CD8-positive, alpha-beta memory T cell (primary cell): Measurements from ENCODE around the gene PSMF1. TPM values are rescaled to one million over a fixed set of nuclear protein-coding genes. Genes with fewer than 3 reads are reported as not detected.

ENCODE experiments used
- CTCF ChIA-PET: fragments of 350-600 bp; sonication (Branson Sonifier 250); formaldehyde crosslinking; loops from one replicate; lab custom pipeline; 2021; ENCODE audit warnings: antibody characterized with exemption; lab: Charles Lee
- POLR2A ChIA-PET: fragments of 350-600 bp; sonication (Branson Sonifier 250); formaldehyde crosslinking; loops from one replicate; lab custom pipeline; 2021; ENCODE audit warnings: antibody characterized with exemption; lab: Charles Lee
- DNase-seq, 5 donors: peaks; one replicate each; pipeline versions ENCODE4 v3.0.0 to v3.0.0-alpha.2; 2020 to 2022; ENCODE audit warnings: mixed read lengths in 1 of 5
- H3K27ac ChIP-seq: one replicate; pipeline ENCODE4 v1.7.0; 2013; ENCODE audit warnings: low read depth, mild to moderate bottlenecking, low read length, moderate library complexity
- H3K27me3 ChIP-seq: 2 replicates; pipeline ENCODE4 v1.7.0; 2013; ENCODE audit warnings: low read length, mild to moderate bottlenecking; ENCODE audit not compliant: insufficient read depth, poor library complexity, severe bottlenecking
- H3K36me3 ChIP-seq: 2 replicates; pipeline ENCODE4 v1.7.0; 2013; ENCODE audit warnings: mild to moderate bottlenecking, low read length, moderate library complexity; ENCODE audit not compliant: insufficient read depth
- H3K4me1 ChIP-seq: 2 replicates; pipeline ENCODE4 v1.7.0; 2013; ENCODE audit warnings: mild to moderate bottlenecking, low read length, moderate library complexity; ENCODE audit not compliant: insufficient read depth
- H3K4me3 ChIP-seq: 2 replicates; pipeline ENCODE4 v1.7.0; 2013; ENCODE audit warnings: mild to moderate bottlenecking, low read length
- H3K9me3 ChIP-seq: 2 replicates; pipeline ENCODE4 v1.7.0; 2013; ENCODE audit warnings: mild to moderate bottlenecking, low read length
- H3K27ac Mint-ChIP-seq, 8 donors: one replicate each; pipeline ENCODE4 v1.8.0; 2020 to 2021; ENCODE audit warnings: mixed read lengths in 8 of 8, mild to moderate bottlenecking in 6 of 8, inconsistent platforms in 3 of 8, moderate library complexity in 3 of 8
- H3K27me3 Mint-ChIP-seq, 2 donors: one replicate each; pipeline ENCODE4 v1.8.0; 2020 to 2021; ENCODE audit warnings: mixed read lengths in 2 of 2, mild to moderate bottlenecking in 1 of 2, moderate library complexity in 1 of 2
- H3K36me3 Mint-ChIP-seq, 3 donors: one replicate each; pipeline ENCODE4 v1.8.0; 2020 to 2021; ENCODE audit warnings: mixed read lengths in 3 of 3, inconsistent platforms in 1 of 3, mild to moderate bottlenecking in 1 of 3
- H3K4me1 Mint-ChIP-seq, 3 donors: one replicate each; pipeline ENCODE4 v1.8.0; 2020 to 2021; ENCODE audit warnings: mixed read lengths in 3 of 3, inconsistent platforms in 1 of 3, mild to moderate bottlenecking in 1 of 3
- H3K4me3 Mint-ChIP-seq, 7 donors: one replicate each; pipeline ENCODE4 v1.8.0; 2020 to 2021; ENCODE audit warnings: mixed read lengths in 7 of 7, mild to moderate bottlenecking in 6 of 7, moderate library complexity in 4 of 7, inconsistent platforms in 2 of 7
- H3K9me3 Mint-ChIP-seq, 5 donors: one replicate each; pipeline ENCODE4 v1.8.0; 2020 to 2022; ENCODE audit warnings: mixed read lengths in 5 of 5, mild to moderate bottlenecking in 3 of 5, moderate library complexity in 2 of 5, inconsistent platforms in 1 of 5
- polyA plus RNA-seq: library from polyadenylated mRNA; unstranded; fragments of 300-500 nt; fragmentation: Illumina TruSeq; gene quantifications from one replicate; pipeline ENCODE4 v1.2.3, GENCODE V29; 2021
- total RNA-seq, 2 experiments: library from RNA; stranded (reverse); gene quantifications; one replicate each; pipeline ENCODE4 v1.2.3, GENCODE V29; 2021

PSMF1 gene
- total and polyA plus RNA-seq, 3 experiments from 2014 or later = 169 to 189 (median 185) TPM

GRCh38 chr20:1198751-1199150 is 80.3 kb downstream of the PSMF1 start:
- H3K36me3 ChIP-seq = no peaks in the 10 kb centered on the region
- no peak for DNase-seq
- no peak overlapping the region for H3K4me3 ChIP-seq
- H3K27ac Mint-ChIP-seq = no peak overlapping the region
- ChIA-PET POLR2A (no interaction called here), CTCF (interaction anchor here (2.0 kb wide), 1 partner anchor 13 kb away, joined by 6 read pairs; no protein-coding TSS in a partner anchor)
- no peaks in the 10 kb centered on the region for H3K27me3 ChIP-seq
- H3K4me3 Mint-ChIP-seq = no peak overlapping the region
- H3K4me1 Mint-ChIP-seq = peaks cover 0 to 3% (median 0%) of the 10 kb centered on the region in 3 donors
- peaks cover 7 to 10% of the 10 kb centered on the region in 2 donors for H3K27me3 Mint-ChIP-seq
- no peaks in the 10 kb centered on the region for H3K36me3 Mint-ChIP-seq
- peaks cover 4% of the 10 kb centered on the region for H3K4me1 ChIP-seq
- H3K9me3 Mint-ChIP-seq = no peaks in the 10 kb centered on the region
- H3K27ac ChIP-seq = no peak overlapping the region
- H3K9me3 ChIP-seq = no peaks in the 10 kb centered on the region

- H3K9me3 ChIP-seq = no peaks in the 10 kb centered on the region
- Mint-ChIP-seq H3K4me3 (no peak overlapping the region), H3K27me3 (peaks cover 7 to 10% of the 10 kb centered on the region in 2 donors), H3K9me3 (no peaks in the 10 kb centered on the region), H3K4me1 (peaks cover 0 to 3% (median 0%) of the 10 kb centered on the region in 3 donors), H3K36me3 (no peaks in the 10 kb centered on the region), H3K27ac (no peak overlapping the region)
- peaks cover 4% of the 10 kb centered on the region for H3K4me1 ChIP-seq
- ChIA-PET CTCF (interaction anchor here (2.0 kb wide), 1 partner anchor 12 kb away, joined by 6 read pairs; no protein-coding TSS in a partner anchor), POLR2A (interaction anchor here (0.6 kb wide), 1 partner anchor 276 kb away, joined by 3 read pairs; no protein-coding TSS in a partner anchor)
- H3K36me3 ChIP-seq = no peaks in the 10 kb centered on the region
- no peak overlapping the region for H3K27ac ChIP-seq
- DNase-seq = no peak
- no peaks in the 10 kb centered on the region for H3K27me3 ChIP-seq
- no peak overlapping the region for H3K4me3 ChIP-seq
These were observed 80.9 kb downstream of the PSMF1 start for GRCh38 chr20:1199212-1199873.

GRCh38 chr20:1199964-1200363 is 81.6 kb downstream of the PSMF1 start:
- Histone ChIP-seq H3K27ac (no peak overlapping the region), H3K36me3 (no peaks in the 10 kb centered on the region), H3K4me1 (peaks cover 4% of the 10 kb centered on the region), H3K4me3 (no peak overlapping the region), H3K27me3 (no peaks in the 10 kb centered on the region), H3K9me3 (no peaks in the 10 kb centered on the region)
- ChIA-PET POLR2A (interaction anchor here (0.6 kb wide), 1 partner anchor 275 kb away, joined by 3 read pairs; no protein-coding TSS in a partner anchor), CTCF (interaction anchor here (2.0 kb wide), 1 partner anchor 12 kb away, joined by 6 read pairs; no protein-coding TSS in a partner anchor)
- H3K27me3 Mint-ChIP-seq = peaks cover 7 to 10% of the 10 kb centered on the region in 2 donors
- no peaks in the 10 kb centered on the region for H3K9me3 Mint-ChIP-seq
- peak overlapping the region in 1 of 8 donors; percentile 33 for H3K27ac Mint-ChIP-seq
- no peak overlapping the region for H3K4me3 Mint-ChIP-seq
- no peaks in the 10 kb centered on the region for H3K36me3 Mint-ChIP-seq
- peaks cover 0 to 3% (median 0%) of the 10 kb centered on the region in 3 donors for H3K4me1 Mint-ChIP-seq
- DNase-seq = no peak

GRCh38 chr20:1202762-1203504 is 84.5 kb downstream of the PSMF1 start, which contains the start of gene C20orf202:
C20orf202 (plus strand) TSS chr20:1203454; CDS start chr20:1203586, 132 bp downstream.
- Mint-ChIP-seq H3K36me3 (no peaks in the 10 kb centered on the region), H3K4me3 (no peak within 1 kb of the TSS), H3K9me3 (no peaks in the 10 kb centered on the region), H3K27ac (no peak within 1 kb of the TSS), H3K27me3 (peaks cover 3 to 7% of the 10 kb centered on the region in 2 donors), H3K4me1 (peaks cover 0 to 3% (median 0%) of the 10 kb centered on the region in 3 donors)
- Histone ChIP-seq H3K36me3 (no peaks in the 10 kb centered on the region), H3K27me3 (no peaks in the 10 kb centered on the region), H3K4me3 (no peak within 1 kb of the TSS), H3K9me3 (no peaks in the 10 kb centered on the region), H3K4me1 (peaks cover 4% of the 10 kb centered on the region), H3K27ac (no peak within 1 kb of the TSS)
- no peak for DNase-seq
- ChIA-PET POLR2A (no interaction called here), CTCF (no interaction called here)

GRCh38 chr20:1203630-1204029 is 85.2 kb downstream of the PSMF1 start:
- Mint-ChIP-seq H3K4me1 (peaks cover 0 to 3% (median 0%) of the 10 kb centered on the region in 3 donors), H3K36me3 (no peaks in the 10 kb centered on the region), H3K4me3 (no peak overlapping the region), H3K27me3 (peaks cover 3 to 6% of the 10 kb centered on the region in 2 donors), H3K9me3 (no peaks in the 10 kb centered on the region), H3K27ac (no peak overlapping the region)
- Histone ChIP-seq H3K4me1 (peaks cover 4% of the 10 kb centered on the region), H3K4me3 (no peak overlapping the region), H3K27me3 (no peaks in the 10 kb centered on the region), H3K27ac (no peak overlapping the region), H3K36me3 (no peaks in the 10 kb centered on the region), H3K9me3 (no peaks in the 10 kb centered on the region)
- no peak for DNase-seq
- ChIA-PET POLR2A (no interaction called here), CTCF (no interaction called here)

- ChIA-PET POLR2A (no interaction called here), CTCF (no interaction called here)
- no peak overlapping the region for H3K4me3 Mint-ChIP-seq
These were observed 85.7 kb downstream of the PSMF1 start for GRCh38 chr20:1204113-1204512.

GRCh38 chr20:1204576-1204975 is 86.2 kb downstream of the PSMF1 start:
- Mint-ChIP-seq H3K27me3 (peaks cover 3% of the 10 kb centered on the region in 2 donors), H3K4me3 (no peak overlapping the region), H3K4me1 (peaks cover 0 to 3% (median 0%) of the 10 kb centered on the region in 3 donors), H3K36me3 (no peaks in the 10 kb centered on the region), H3K27ac (no peak overlapping the region), H3K9me3 (no peaks in the 10 kb centered on the region)
- ChIA-PET POLR2A (no interaction called here), CTCF (no interaction called here)
- Histone ChIP-seq H3K27me3 (no peaks in the 10 kb centered on the region), H3K9me3 (no peaks in the 10 kb centered on the region), H3K4me3 (no peak overlapping the region), H3K4me1 (peaks cover 3% of the 10 kb centered on the region), H3K36me3 (no peaks in the 10 kb centered on the region), H3K27ac (no peak overlapping the region)
- no peak for DNase-seq

More at GRCh38 chr20:1204113-1204512, 85.7 kb downstream of the PSMF1 start:
- Mint-ChIP-seq H3K36me3 (no peaks in the 10 kb centered on the region), H3K27me3 (peaks cover 3% of the 10 kb centered on the region in 2 donors), H3K27ac (no peak overlapping the region), H3K9me3 (no peaks in the 10 kb centered on the region), H3K4me1 (peaks cover 0 to 3% (median 0%) of the 10 kb centered on the region in 3 donors)
- Histone ChIP-seq H3K27ac (no peak overlapping the region), H3K36me3 (no peaks in the 10 kb centered on the region), H3K9me3 (no peaks in the 10 kb centered on the region), H3K4me1 (peaks cover 4% of the 10 kb centered on the region), H3K4me3 (no peak overlapping the region), H3K27me3 (no peaks in the 10 kb centered on the region)
- DNase-seq = no peak

- no peaks in the 10 kb centered on the region for H3K4me1 ChIP-seq
- no peaks in the 10 kb centered on the region for H3K4me1 Mint-ChIP-seq
- no peak overlapping the region for H3K27ac ChIP-seq
- no peak for DNase-seq
- peaks cover 0 to 3% of the 10 kb centered on the region in 2 donors for H3K27me3 Mint-ChIP-seq
- H3K4me3 ChIP-seq = no peak overlapping the region
- H3K27me3 ChIP-seq = no peaks in the 10 kb centered on the region
- H3K36me3 ChIP-seq = no peaks in the 10 kb centered on the region
- H3K27ac Mint-ChIP-seq = no peak overlapping the region
- no peaks in the 10 kb centered on the region for H3K9me3 ChIP-seq
- no peaks in the 10 kb centered on the region for H3K9me3 Mint-ChIP-seq
- no peak overlapping the region for H3K4me3 Mint-ChIP-seq
- CTCF ChIA-PET = no interaction called here
- POLR2A ChIA-PET = no interaction called here
- H3K36me3 Mint-ChIP-seq = no peaks in the 10 kb centered on the region
These were observed 87.4 kb downstream of the PSMF1 start for GRCh38 chr20:1205802-1206201.
